DOHH2 (cell line): Measurements from ENCODE around the gene C4BPA.

Experiments
- H3F3A ChIP-seq: fragments of 200-600 bp; sonication (generic), shearing (Covaris generic); 2 replicates; pipeline ENCODE4 v1.6.0; 2016; ENCODE audit warnings: antibody characterized with exemption, mild to moderate bottlenecking; ENCODE audit not compliant: control insufficient read depth, insufficient read depth
- H3K27ac ChIP-seq: fragments of 200-600 bp; sonication (generic); 2 replicates; pipeline ENCODE4 v1.5.1; 2014; ENCODE audit warnings: low read depth, mild to moderate bottlenecking, low read length, moderate library complexity
- H3K27me3 ChIP-seq: fragments of 200-600 bp; sonication (generic); 2 replicates; pipeline ENCODE4 v1.6.1; 2014; ENCODE audit warnings: mild to moderate bottlenecking, low read length, mixed read lengths; ENCODE audit not compliant: control insufficient read depth
- H3K36me3 ChIP-seq: fragments of 200-600 bp; sonication (generic); 2 replicates; pipeline ENCODE4 v1.6.1; 2014; ENCODE audit warnings: mild to moderate bottlenecking, low read length, moderate library complexity, mixed read lengths; ENCODE audit not compliant: control insufficient read depth
- H3K4me1 ChIP-seq: fragments of 200-600 bp; sonication (generic); 2 replicates; pipeline ENCODE4 v1.6.1; 2014; ENCODE audit warnings: mild to moderate bottlenecking, low read length, mixed read lengths; ENCODE audit not compliant: control insufficient read depth
- H3K4me2 ChIP-seq: fragments of 200-600 bp; sonication (generic); 2 replicates; pipeline ENCODE4 v1.6.0; 2014; ENCODE audit warnings: mild to moderate bottlenecking, low read length, moderate library complexity
- H3K4me3 ChIP-seq: fragments of 200-600 bp; sonication (generic); 2 replicates; pipeline ENCODE4 v1.5.1; 2014; ENCODE audit warnings: mild to moderate bottlenecking, low read length, mixed read lengths
- H3K79me2 ChIP-seq: fragments of 200-600 bp; sonication (generic); 2 replicates; pipeline ENCODE4 v1.6.1; 2014; ENCODE audit warnings: mild to moderate bottlenecking, low read length, mixed read lengths; ENCODE audit not compliant: control insufficient read depth
- H3K9me2 ChIP-seq: fragments of 200-600 bp; sonication (generic); replicated peaks from 2 replicates; pipeline ENCODE4 v1.6.1; 2014; ENCODE audit warnings: mild to moderate bottlenecking, low read length, mixed read lengths; ENCODE audit not compliant: control insufficient read depth
- H3K9me3 ChIP-seq: fragments of 200-600 bp; sonication (generic); 2 replicates; pipeline ENCODE4 v1.6.1; 2014; ENCODE audit warnings: antibody characterized with exemption, low read length, mixed read lengths; ENCODE audit not compliant: control insufficient read depth, insufficient read depth
- H4K20me1 ChIP-seq: fragments of 200-600 bp; sonication (generic); 2 replicates; pipeline ENCODE4 v1.6.0; 2014; ENCODE audit warnings: low read depth, mild to moderate bottlenecking, antibody characterized with exemption, low read length, moderate library complexity; ENCODE audit not compliant: control insufficient read depth, insufficient read depth
- EZH2phosphoT487 ChIP-seq: fragments of 200-600 bp; sonication (generic); IDR thresholded peaks from 2 replicates; pipeline ENCODE4 v1.6.1; 2017; ENCODE audit warnings: borderline replicate concordance, mild to moderate bottlenecking, antibody characterized with exemption, low read length, moderate library complexity, mixed read lengths
- TF ChIP-seq, protein P1 (sequence below): fragments of 200-600 bp; sonication (generic); IDR thresholded peaks from one replicate; pipeline ENCODE4 v1.5.1; 2014; ENCODE audit warnings: antibody characterized with exemption, mild to moderate bottlenecking, low read depth, low read length; ENCODE audit not compliant: poor library complexity, severe bottlenecking

Gene C4BPA

DNA sequence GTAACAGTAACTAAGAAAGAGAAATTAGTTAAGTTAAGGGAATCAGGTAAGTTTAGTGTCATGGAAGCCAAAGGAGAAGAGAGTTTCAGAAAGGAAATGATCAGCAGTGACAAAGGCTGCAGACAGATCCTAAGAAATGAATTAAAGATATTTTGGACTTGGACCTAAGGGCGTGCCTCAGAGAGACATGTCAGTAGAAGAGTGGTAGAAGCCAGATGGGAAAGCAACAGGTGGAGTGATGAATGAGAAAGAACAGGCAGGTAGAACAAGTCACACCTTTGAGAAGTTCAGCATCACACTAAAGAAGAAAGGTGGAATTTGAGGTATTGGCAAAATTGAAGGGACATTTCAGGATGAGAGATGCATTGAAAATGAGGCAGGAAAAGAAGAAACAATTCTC, 1.4 kb upstream of the C4BPA start:
- Histone ChIP-seq H3K9me3 (no peaks in the 10 kb centered on the region), H3K27ac (no peak overlapping the region), H3K9me2 (no peaks in the 10 kb centered on the region), H3K27me3 (peaks cover 4% of the 10 kb centered on the region; the same call in 1 of the 2 replicates), H4K20me1 (no peaks in the 10 kb centered on the region), H3K79me2 (no peaks in the 10 kb centered on the region), H3K4me1 (no peaks in the 10 kb centered on the region), H3K4me3 (no peak overlapping the region), H3F3A (no peaks in the 10 kb centered on the region), H3K36me3 (no peaks in the 10 kb centered on the region), H3K4me2 (no peak overlapping the region)
- TF ChIP-seq, protein P1, sequence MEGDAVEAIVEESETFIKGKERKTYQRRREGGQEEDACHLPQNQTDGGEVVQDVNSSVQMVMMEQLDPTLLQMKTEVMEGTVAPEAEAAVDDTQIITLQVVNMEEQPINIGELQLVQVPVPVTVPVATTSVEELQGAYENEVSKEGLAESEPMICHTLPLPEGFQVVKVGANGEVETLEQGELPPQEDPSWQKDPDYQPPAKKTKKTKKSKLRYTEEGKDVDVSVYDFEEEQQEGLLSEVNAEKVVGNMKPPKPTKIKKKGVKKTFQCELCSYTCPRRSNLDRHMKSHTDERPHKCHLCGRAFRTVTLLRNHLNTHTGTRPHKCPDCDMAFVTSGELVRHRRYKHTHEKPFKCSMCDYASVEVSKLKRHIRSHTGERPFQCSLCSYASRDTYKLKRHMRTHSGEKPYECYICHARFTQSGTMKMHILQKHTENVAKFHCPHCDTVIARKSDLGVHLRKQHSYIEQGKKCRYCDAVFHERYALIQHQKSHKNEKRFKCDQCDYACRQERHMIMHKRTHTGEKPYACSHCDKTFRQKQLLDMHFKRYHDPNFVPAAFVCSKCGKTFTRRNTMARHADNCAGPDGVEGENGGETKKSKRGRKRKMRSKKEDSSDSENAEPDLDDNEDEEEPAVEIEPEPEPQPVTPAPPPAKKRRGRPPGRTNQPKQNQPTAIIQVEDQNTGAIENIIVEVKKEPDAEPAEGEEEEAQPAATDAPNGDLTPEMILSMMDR: no peak
- TF ChIP-seq EZH2phosphoT487: no peak

DNA sequence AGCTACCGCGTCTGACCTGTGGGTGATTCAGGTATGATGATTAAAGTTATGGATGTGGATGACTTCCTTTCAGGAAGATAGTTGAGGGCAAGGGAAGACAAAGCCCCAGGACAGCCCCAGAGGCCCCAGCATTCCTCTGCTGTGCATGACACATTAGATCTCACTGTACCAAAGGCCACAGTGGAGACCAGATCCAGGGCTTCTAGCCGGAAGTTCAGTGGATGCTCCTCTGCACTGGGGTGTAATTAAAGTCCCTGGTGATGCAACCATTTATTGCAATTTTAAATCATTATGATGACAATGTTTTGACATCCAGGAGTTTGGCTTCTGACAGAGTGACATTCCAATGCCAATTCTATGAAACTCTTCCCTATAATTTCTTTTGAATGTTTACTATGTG, 5.0 kb downstream of the C4BPA start:
- TF ChIP-seq, protein P1: no peak
- TF ChIP-seq EZH2phosphoT487: no peak
- Histone ChIP-seq H3K4me3 (no peak overlapping the region), H3K9me3 (no peaks in the 10 kb centered on the region), H3K4me2 (no peak overlapping the region), H3F3A (no peaks in the 10 kb centered on the region), H3K4me1 (no peaks in the 10 kb centered on the region), H4K20me1 (no peaks in the 10 kb centered on the region), H3K9me2 (no peaks in the 10 kb centered on the region), H3K27ac (no peak overlapping the region), H3K27me3 (peaks cover 15% of the 10 kb centered on the region; the same call in 1 of the 2 replicates), H3K36me3 (no peaks in the 10 kb centered on the region), H3K79me2 (no peaks in the 10 kb centered on the region)

DNA sequence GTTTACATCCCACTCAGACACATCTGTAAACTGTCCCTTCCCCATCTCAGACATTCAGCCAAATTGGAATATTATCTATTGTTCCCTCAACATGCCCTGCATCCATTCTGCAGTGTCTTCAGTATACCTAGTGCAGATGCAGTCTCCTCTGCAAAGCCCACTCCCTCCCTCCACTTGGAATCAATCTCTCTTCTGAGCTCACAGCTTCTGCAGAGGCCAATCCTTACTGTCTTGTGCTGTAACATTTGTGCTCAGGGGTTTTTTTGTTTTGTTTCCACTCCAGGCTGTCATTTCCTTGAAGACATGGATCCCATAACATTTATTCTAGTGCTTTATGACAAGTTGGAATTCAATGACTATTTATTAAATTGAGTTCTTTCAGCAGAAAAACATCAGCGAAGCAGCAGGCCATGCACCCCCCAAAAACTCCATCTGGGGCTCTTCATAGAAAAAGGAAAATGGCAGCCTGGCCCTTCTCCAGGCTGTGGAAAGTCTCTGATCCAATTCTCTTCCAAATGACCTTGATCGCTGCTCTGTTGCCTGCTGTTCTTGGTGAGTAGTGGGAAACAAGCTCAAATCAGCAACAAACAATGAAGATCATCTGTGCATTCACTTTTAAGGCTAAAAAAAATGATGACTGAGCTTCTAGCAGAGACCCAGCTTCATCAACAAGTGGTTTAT, 8.7 kb downstream of the C4BPA start:
- Histone ChIP-seq H3K27me3 (peaks cover 15% of the 10 kb centered on the region; the same call in 1 of the 2 replicates), H3K36me3 (no peaks in the 10 kb centered on the region), H3K9me3 (no peaks in the 10 kb centered on the region), H3K4me1 (no peaks in the 10 kb centered on the region), H3F3A (no peaks in the 10 kb centered on the region), H4K20me1 (no peaks in the 10 kb centered on the region), H3K79me2 (no peaks in the 10 kb centered on the region), H3K4me3 (no peak overlapping the region), H3K4me2 (no peak overlapping the region), H3K27ac (no peak overlapping the region), H3K9me2 (no peaks in the 10 kb centered on the region)
- TF ChIP-seq EZH2phosphoT487: no peak
- TF ChIP-seq, protein P1: no peak

DNA sequence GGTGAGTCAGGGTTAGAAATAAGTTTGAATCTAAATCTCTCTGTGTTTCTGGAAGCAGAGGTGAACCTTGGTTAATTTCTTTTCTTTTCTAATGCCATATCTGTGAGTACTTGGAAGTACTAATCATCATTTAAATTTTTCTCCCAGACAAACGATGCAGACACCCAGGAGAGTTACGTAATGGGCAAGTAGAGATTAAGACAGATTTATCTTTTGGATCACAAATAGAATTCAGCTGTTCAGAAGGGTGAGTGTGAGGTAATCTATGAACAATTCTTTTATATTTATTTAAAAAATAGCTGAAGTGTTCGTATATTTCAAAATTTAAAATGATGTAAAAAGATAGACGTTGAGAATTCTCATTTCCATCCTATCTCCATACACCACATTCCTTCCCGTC, 11.2 kb downstream of the C4BPA start:
- Histone ChIP-seq H3K4me3 (no peak overlapping the region), H3K4me2 (no peak overlapping the region), H3K36me3 (no peaks in the 10 kb centered on the region), H3K9me3 (no peaks in the 10 kb centered on the region), H3K27ac (no peak overlapping the region), H3K9me2 (no peaks in the 10 kb centered on the region), H3K79me2 (no peaks in the 10 kb centered on the region), H3K4me1 (no peaks in the 10 kb centered on the region), H3K27me3 (peaks cover 8% of the 10 kb centered on the region; the same call in 1 of the 2 replicates), H4K20me1 (no peaks in the 10 kb centered on the region), H3F3A (no peaks in the 10 kb centered on the region)
- TF ChIP-seq, protein P1: no peak
- no peak for TF ChIP-seq EZH2phosphoT487
